Neutrophil (primary cell): ENCODE measurements around the gene CPNE4.

Source experiments
- H3K27ac ChIP-seq: fragments of 200-600 bp; sonication (generic); 2 replicates; pipeline ENCODE4 v1.5.1; 2016; ENCODE audit warnings: mild to moderate bottlenecking, moderate library complexity
- H3K27me3 ChIP-seq: fragments of 200-600 bp; sonication (generic); 2 replicates; pipeline ENCODE4 v1.6.0; 2016; ENCODE audit warnings: mild to moderate bottlenecking
- H3K36me3 ChIP-seq: fragments of 200-600 bp; sonication (generic); 2 replicates; pipeline ENCODE4 v1.5.1; 2017
- H3K4me1 ChIP-seq, 2 experiments: fragments of 200-600 bp in 1 of 2; sonication (generic) in 1 of 2; 1 replicate in 1 of 2; 2 replicates in 1 of 2; pipeline versions ENCODE4 v1.5.1 to v1.6.1; 2013 to 2016; ENCODE audit warnings: low read depth in 1 of 2, low read length in 1 of 2, mild to moderate bottlenecking in 1 of 2, moderate library complexity in 1 of 2; ENCODE audit not compliant: control insufficient read depth in 1 of 2, insufficient read depth in 1 of 2
- H3K4me3 ChIP-seq, 2 experiments: fragments of 200-600 bp in 1 of 2; sonication (generic) in 1 of 2; 1 replicate in 1 of 2; 2 replicates in 1 of 2; pipeline ENCODE4 v1.5.1; 2013 to 2016; ENCODE audit warnings: low read depth in 1 of 2, low read length in 1 of 2, mild to moderate bottlenecking in 1 of 2, moderate library complexity in 1 of 2
- H3K9me3 ChIP-seq: fragments of 200-600 bp; sonication (generic); 2 replicates; pipeline ENCODE4 v1.5.1; 2016
- CTCF ChIP-seq: fragments of 200-600 bp; sonication (generic); IDR thresholded peaks from 2 replicates; pipeline ENCODE4 v1.5.1; 2016; ENCODE audit warnings: antibody characterized with exemption

CPNE4 gene

GRCh38 chr3:131716943-131717342, 317.9 kb downstream of the CPNE4 start:
- H3K27ac ChIP-seq = no peak overlapping the region
- no peak for TF ChIP-seq CTCF
- H3K27me3 ChIP-seq = no peaks in the 10 kb centered on the region
- no peaks in the 10 kb centered on the region for H3K9me3 ChIP-seq
- H3K36me3 ChIP-seq = no peaks in the 10 kb centered on the region
- H3K4me3 ChIP-seq = no peak overlapping the region
- no peaks in the 10 kb centered on the region for H3K4me1 ChIP-seq

GRCh38 chr3:131716007-131716406, 318.8 kb downstream of the CPNE4 start:
- H3K4me3 ChIP-seq = no peak overlapping the region
- no peaks in the 10 kb centered on the region for H3K36me3 ChIP-seq
- H3K4me1 ChIP-seq = no peaks in the 10 kb centered on the region
- no peaks in the 10 kb centered on the region for H3K27me3 ChIP-seq
- H3K27ac ChIP-seq = no peak overlapping the region
- no peaks in the 10 kb centered on the region for H3K9me3 ChIP-seq
- TF ChIP-seq CTCF = no peak

GRCh38 chr3:131714585-131715220, 320.1 kb downstream of the CPNE4 start:
- Histone ChIP-seq H3K4me3 (no peak overlapping the region), H3K27ac (no peak overlapping the region), H3K27me3 (peaks cover 4% of the 10 kb centered on the region), H3K36me3 (no peaks in the 10 kb centered on the region), H3K9me3 (no peaks in the 10 kb centered on the region), H3K4me1 (no peaks in the 10 kb centered on the region)
- TF ChIP-seq CTCF = no peak

GRCh38 chr3:131713416-131714123, 321.2 kb downstream of the CPNE4 start:
- Histone ChIP-seq H3K9me3 (no peaks in the 10 kb centered on the region), H3K4me1 (no peaks in the 10 kb centered on the region), H3K4me3 (no peak overlapping the region), H3K27ac (no peak overlapping the region), H3K27me3 (peaks cover 10% of the 10 kb centered on the region), H3K36me3 (no peaks in the 10 kb centered on the region)
- no peak for TF ChIP-seq CTCF

- no peaks in the 10 kb centered on the region for H3K9me3 ChIP-seq
- no peaks in the 10 kb centered on the region for H3K36me3 ChIP-seq
- peaks cover 10% of the 10 kb centered on the region for H3K27me3 ChIP-seq
- no peak overlapping the region for H3K27ac ChIP-seq
- TF ChIP-seq CTCF = no peak
- no peak overlapping the region for H3K4me3 ChIP-seq
- no peaks in the 10 kb centered on the region for H3K4me1 ChIP-seq
Measured at GRCh38 chr3:131712662-131713061, 322.2 kb downstream of the CPNE4 start.
